ENCODE measurements around the gene TSNAX. TPM values are rescaled to one million over a fixed set of nuclear protein-coding genes. Genes with fewer than 3 reads are reported as not detected.

The TSNAX gene
- total RNA-seq, 1 donor from 2014 or later, result 61.0 TPM

GRCh38 chr1:231519166-231519565 lies 9.3 kb upstream of the TSNAX start:
- Mint-ChIP-seq H3K9me3 (no peaks in the 10 kb centered on the region), H3K36me3 (no peaks in the 10 kb centered on the region), H3K27ac (no peak overlapping the region), H3K4me1 (peaks cover 7% of the 10 kb centered on the region), H3K27me3 (ENCODE audit: insufficient read depth, low read depth) (no peaks in the 10 kb centered on the region), H3K4me3 (no peak overlapping the region)
- Histone ChIP-seq H3K36me3 (no peaks in the 10 kb centered on the region), H3F3A (ENCODE audit: low read depth) (no peaks in the 10 kb centered on the region), H2AFZ (replicated peaks) (no peak overlapping the region), H3K9me3 (ENCODE audit: low read depth) (no peaks in the 10 kb centered on the region), H3K79me2 (ENCODE audit: low read depth) (no peaks in the 10 kb centered on the region), H3K4me2 (no peak overlapping the region), H3K4me1 (peaks cover 5% of the 10 kb centered on the region), H3K9ac (no peak overlapping the region), H3K27me3 (no peaks in the 10 kb centered on the region), H3K4me3 (no peak overlapping the region), H4K20me1 (ENCODE audit: low read depth) (no peaks in the 10 kb centered on the region), H3K27ac (no peak overlapping the region)
- TF ChIP-seq EZH2phosphoT487 (IDR thresholded peaks at IDR 0.05) (no peak), EZH2 (IDR thresholded peaks at IDR 0.05) (no peak)
- TF ChIP-seq, protein P1, sequence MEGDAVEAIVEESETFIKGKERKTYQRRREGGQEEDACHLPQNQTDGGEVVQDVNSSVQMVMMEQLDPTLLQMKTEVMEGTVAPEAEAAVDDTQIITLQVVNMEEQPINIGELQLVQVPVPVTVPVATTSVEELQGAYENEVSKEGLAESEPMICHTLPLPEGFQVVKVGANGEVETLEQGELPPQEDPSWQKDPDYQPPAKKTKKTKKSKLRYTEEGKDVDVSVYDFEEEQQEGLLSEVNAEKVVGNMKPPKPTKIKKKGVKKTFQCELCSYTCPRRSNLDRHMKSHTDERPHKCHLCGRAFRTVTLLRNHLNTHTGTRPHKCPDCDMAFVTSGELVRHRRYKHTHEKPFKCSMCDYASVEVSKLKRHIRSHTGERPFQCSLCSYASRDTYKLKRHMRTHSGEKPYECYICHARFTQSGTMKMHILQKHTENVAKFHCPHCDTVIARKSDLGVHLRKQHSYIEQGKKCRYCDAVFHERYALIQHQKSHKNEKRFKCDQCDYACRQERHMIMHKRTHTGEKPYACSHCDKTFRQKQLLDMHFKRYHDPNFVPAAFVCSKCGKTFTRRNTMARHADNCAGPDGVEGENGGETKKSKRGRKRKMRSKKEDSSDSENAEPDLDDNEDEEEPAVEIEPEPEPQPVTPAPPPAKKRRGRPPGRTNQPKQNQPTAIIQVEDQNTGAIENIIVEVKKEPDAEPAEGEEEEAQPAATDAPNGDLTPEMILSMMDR (IDR thresholded peaks at IDR 0.05), result no peak
- DNase-seq (ENCODE audit: low spot score), result no peak

- no peaks in the 10 kb centered on the region for H3K9me3 ChIP-seq (ENCODE audit: low read depth)
- Mint-ChIP-seq H3K4me1 (peaks cover 7% of the 10 kb centered on the region), H3K4me3 (no peak overlapping the region), H3K9me3 (no peaks in the 10 kb centered on the region), H3K27ac (no peak overlapping the region), H3K36me3 (no peaks in the 10 kb centered on the region), H3K27me3 (ENCODE audit: insufficient read depth, low read depth) (no peaks in the 10 kb centered on the region)
- H3K36me3 ChIP-seq, result no peaks in the 10 kb centered on the region
- DNase-seq (ENCODE audit: low spot score), result no peak
- no peaks in the 10 kb centered on the region for H4K20me1 ChIP-seq (ENCODE audit: low read depth)
- H3K4me1 ChIP-seq, result peaks cover 5% of the 10 kb centered on the region
- no peak overlapping the region for H2AFZ ChIP-seq (replicated peaks)
- H3K4me2 ChIP-seq, result no peak overlapping the region
- H3K27me3 ChIP-seq, result no peaks in the 10 kb centered on the region
- no peak overlapping the region for H3K9ac ChIP-seq
- H3K4me3 ChIP-seq, result no peak overlapping the region
- H3F3A ChIP-seq (ENCODE audit: low read depth), result no peaks in the 10 kb centered on the region
- H3K27ac ChIP-seq, result no peak overlapping the region
- TF ChIP-seq EZH2phosphoT487 (IDR thresholded peaks at IDR 0.05) (no peak), EZH2 (IDR thresholded peaks at IDR 0.05) (no peak)
- TF ChIP-seq, protein P1 (IDR thresholded peaks at IDR 0.05), result no peak
- H3K79me2 ChIP-seq (ENCODE audit: low read depth), result no peaks in the 10 kb centered on the region
Measured at GRCh38 chr1:231522038-231522437, 6.4 kb upstream of the TSNAX start.

DNA sequence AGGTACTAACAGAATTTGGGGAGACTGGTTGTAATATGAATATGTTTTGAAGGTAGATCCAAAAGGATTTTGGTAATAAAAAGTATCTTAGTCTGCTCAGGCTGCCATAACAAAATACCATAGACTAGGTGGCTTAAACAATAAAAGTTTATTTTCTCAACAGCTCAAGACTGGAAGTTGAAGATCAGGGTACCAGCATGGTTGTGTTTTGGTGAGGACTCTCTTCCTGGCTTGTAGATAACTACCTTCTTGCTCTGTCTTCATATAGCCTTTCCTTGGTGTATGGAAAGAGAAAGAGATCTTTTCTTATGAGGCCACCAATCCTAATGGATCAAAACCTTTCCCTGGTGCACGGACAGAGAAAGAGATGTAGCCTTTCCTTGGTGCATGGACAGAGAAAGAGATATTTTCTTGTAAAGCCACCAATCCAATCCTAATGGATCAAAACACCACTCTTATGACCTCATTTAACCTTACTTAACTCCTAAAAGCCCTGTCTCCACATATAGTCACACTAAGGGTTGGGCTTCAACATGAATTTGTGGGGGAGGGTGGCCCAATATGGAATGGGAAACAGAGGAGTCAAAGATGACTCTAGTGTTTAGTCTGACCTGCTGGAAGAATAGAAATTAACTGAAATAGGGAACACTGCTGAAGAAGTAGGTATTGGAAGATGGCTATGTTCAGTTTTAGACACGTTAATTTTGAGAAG lies 5.4 kb upstream of the TSNAX start:
- no peak overlapping the region for H3K27ac ChIP-seq
- Mint-ChIP-seq H3K9me3 (no peaks in the 10 kb centered on the region), H3K4me1 (peaks cover 11% of the 10 kb centered on the region), H3K27ac (no peak overlapping the region), H3K36me3 (no peaks in the 10 kb centered on the region), H3K27me3 (ENCODE audit: insufficient read depth, low read depth) (peaks cover 2% of the 10 kb centered on the region), H3K4me3 (no peak overlapping the region)
- no peaks in the 10 kb centered on the region for H3K79me2 ChIP-seq (ENCODE audit: low read depth)
- no peak overlapping the region for H2AFZ ChIP-seq (replicated peaks)
- no peaks in the 10 kb centered on the region for H3K36me3 ChIP-seq
- no peaks in the 10 kb centered on the region for H4K20me1 ChIP-seq (ENCODE audit: low read depth)
- H3F3A ChIP-seq (ENCODE audit: low read depth), result no peaks in the 10 kb centered on the region
- H3K4me1 ChIP-seq, result peaks cover 8% of the 10 kb centered on the region
- no peaks in the 10 kb centered on the region for H3K27me3 ChIP-seq
- no peak for TF ChIP-seq EZH2 (IDR thresholded peaks at IDR 0.05)
- TF ChIP-seq, protein P1 (IDR thresholded peaks at IDR 0.05), result no peak
- TF ChIP-seq EZH2phosphoT487 (IDR thresholded peaks at IDR 0.05), result no peak
- no peak for DNase-seq (ENCODE audit: low spot score)
- H3K9me3 ChIP-seq (ENCODE audit: low read depth), result no peaks in the 10 kb centered on the region
- H3K4me2 ChIP-seq, result no peak overlapping the region
- no peak overlapping the region for H3K9ac ChIP-seq
- H3K4me3 ChIP-seq, result no peak overlapping the region
